ENCODE results near the gene GPR157. TPM values are rescaled to one million over a fixed set of nuclear protein-coding genes. Genes with fewer than 3 reads are reported as not detected.
A peak's percentile ranks its signal among the peaks of the same experiment; 100 is the strongest.

GPR157 gene
- total RNA-seq, 1 donor from 2014 or later, result 19.4 TPM

DNA sequence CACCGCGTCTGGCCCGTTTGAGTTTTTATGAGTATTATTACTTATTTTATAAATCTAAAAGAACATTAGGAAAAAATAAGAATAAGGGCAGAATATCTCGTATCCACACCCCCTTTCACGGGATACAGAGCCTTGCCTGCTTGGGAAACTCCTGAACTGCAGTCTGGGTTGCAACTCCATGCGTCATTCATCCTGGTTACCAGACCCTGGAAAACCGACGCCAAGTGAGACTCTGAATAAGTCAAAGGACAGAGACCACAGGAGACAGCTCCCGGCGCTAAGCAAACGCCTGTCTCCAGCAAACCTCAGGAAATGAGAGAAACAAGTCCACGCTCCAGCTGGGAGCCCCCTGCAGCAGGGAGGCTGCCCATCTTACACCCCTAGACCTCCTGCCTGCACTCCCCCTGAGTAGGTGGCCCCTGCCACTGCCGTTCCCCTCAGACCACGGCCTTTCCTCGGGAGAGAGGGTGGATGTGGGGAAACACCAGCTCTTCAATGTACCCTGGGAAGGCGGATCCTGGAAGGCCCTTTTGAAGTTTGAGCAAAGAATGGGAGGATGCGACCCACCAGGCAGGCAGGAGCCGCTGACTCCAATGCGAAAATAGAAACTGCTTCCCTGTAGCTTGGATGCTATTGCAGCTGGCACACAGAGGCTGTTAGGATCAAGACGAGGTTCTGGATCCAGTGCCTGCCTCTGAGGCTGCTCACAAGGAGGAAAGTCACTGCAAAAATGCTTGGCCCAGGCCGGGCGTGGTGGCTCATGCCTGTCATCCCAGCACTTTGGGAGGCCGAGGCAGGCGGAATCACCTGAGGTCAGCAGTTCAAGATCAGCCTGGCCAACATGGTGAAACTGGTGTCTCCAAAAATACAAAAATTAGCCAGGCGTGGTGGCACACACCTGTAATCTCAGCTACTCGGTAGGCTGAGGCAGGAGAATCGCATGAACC, 37.7 kb upstream of the GPR157 start:
- H3K9me3 ChIP-seq, result no peaks in the 10 kb centered on the region
- H3K4me1 ChIP-seq, result peaks cover 41% of the 10 kb centered on the region
- no peaks in the 10 kb centered on the region for H3K36me3 ChIP-seq
- TF ChIP-seq, protein P1, sequence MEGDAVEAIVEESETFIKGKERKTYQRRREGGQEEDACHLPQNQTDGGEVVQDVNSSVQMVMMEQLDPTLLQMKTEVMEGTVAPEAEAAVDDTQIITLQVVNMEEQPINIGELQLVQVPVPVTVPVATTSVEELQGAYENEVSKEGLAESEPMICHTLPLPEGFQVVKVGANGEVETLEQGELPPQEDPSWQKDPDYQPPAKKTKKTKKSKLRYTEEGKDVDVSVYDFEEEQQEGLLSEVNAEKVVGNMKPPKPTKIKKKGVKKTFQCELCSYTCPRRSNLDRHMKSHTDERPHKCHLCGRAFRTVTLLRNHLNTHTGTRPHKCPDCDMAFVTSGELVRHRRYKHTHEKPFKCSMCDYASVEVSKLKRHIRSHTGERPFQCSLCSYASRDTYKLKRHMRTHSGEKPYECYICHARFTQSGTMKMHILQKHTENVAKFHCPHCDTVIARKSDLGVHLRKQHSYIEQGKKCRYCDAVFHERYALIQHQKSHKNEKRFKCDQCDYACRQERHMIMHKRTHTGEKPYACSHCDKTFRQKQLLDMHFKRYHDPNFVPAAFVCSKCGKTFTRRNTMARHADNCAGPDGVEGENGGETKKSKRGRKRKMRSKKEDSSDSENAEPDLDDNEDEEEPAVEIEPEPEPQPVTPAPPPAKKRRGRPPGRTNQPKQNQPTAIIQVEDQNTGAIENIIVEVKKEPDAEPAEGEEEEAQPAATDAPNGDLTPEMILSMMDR (IDR thresholded peaks at IDR 0.05), result no peak
- no peak for TF ChIP-seq POLR2A (IDR thresholded peaks at IDR 0.05)
- no peak for TF ChIP-seq POLR2AphosphoS5 (IDR thresholded peaks at IDR 0.05; ENCODE audit: insufficient read depth in 1 of 2, low read depth in 1 of 2)
- H3K27me3 ChIP-seq, result no peaks in the 10 kb centered on the region
- H3K4me3 ChIP-seq, result no peak overlapping the region
- no peak for DNase-seq (ENCODE audit: extremely low spot score in 2 of 2)
- peak overlapping the region; percentile 36 for H3K27ac ChIP-seq
- intact Hi-C loops (cut with DNase I), result no loop called here

DNA sequence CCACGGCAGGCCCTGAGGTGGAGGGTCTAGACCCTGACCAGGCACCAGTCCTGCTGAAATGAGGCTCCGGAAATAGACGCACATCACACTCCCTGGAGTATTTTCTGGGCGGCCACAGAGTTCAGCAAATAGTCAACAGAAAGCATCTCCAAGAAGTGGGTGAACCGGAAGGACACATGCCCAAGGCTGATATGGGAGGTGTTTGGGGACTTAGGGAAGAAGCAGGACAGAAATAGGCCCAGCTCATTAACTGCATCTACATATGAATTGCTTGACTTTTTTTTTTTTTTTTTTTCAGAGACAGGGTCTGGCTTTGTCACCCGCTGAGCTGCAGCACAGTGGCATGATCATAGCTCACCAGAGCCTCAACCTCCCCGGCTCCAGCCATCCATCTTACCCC, 36.5 kb upstream of the GPR157 start:
- Histone ChIP-seq H3K27me3 (no peaks in the 10 kb centered on the region), H3K36me3 (no peaks in the 10 kb centered on the region), H3K4me1 (peaks cover 48% of the 10 kb centered on the region), H3K4me3 (no peak overlapping the region), H3K9me3 (no peaks in the 10 kb centered on the region), H3K27ac (peak overlapping the region; percentile 94)
- TF ChIP-seq POLR2AphosphoS5 (IDR thresholded peaks at IDR 0.05; ENCODE audit: insufficient read depth in 1 of 2, low read depth in 1 of 2) (no peak), POLR2A (IDR thresholded peaks at IDR 0.05) (no peak)
- TF ChIP-seq, protein P1 (IDR thresholded peaks at IDR 0.05), result no peak
- intact Hi-C loops (cut with DNase I), result no loop called here
- DNase-seq (ENCODE audit: extremely low spot score in 2 of 2), result no peak

DNA sequence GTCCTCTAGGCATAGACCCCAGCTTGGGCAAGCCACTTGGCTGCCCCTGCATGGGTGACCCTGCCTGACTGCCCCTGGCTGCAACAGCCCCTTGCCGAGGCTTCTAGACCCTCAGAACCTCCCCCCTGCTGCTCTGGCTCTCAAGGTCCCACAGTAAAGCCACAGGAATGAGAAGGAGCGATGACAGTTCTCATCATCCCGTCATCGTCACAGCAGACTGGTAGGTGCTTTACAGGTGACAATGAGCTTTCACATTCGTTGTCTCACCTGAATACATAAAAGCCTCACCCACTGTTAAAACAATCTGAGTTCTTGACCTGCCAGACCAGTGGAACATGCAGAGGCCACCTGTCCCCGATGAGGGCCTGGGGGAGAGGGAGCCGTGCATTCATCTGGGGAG, 36.0 kb upstream of the GPR157 start:
- H3K9me3 ChIP-seq, result no peaks in the 10 kb centered on the region
- H3K4me3 ChIP-seq, result no peak overlapping the region
- DNase-seq (ENCODE audit: extremely low spot score in 2 of 2), result no peak
- no peaks in the 10 kb centered on the region for H3K36me3 ChIP-seq
- peak overlapping the region; percentile 94 for H3K27ac ChIP-seq
- peaks cover 48% of the 10 kb centered on the region for H3K4me1 ChIP-seq
- TF ChIP-seq POLR2AphosphoS5 (IDR thresholded peaks at IDR 0.05; ENCODE audit: insufficient read depth in 1 of 2, low read depth in 1 of 2) (no peak), POLR2A (IDR thresholded peaks at IDR 0.05) (no peak)
- TF ChIP-seq, protein P1 (IDR thresholded peaks at IDR 0.05), result no peak
- intact Hi-C loops (cut with DNase I), result no loop called here
- H3K27me3 ChIP-seq, result no peaks in the 10 kb centered on the region

DNA sequence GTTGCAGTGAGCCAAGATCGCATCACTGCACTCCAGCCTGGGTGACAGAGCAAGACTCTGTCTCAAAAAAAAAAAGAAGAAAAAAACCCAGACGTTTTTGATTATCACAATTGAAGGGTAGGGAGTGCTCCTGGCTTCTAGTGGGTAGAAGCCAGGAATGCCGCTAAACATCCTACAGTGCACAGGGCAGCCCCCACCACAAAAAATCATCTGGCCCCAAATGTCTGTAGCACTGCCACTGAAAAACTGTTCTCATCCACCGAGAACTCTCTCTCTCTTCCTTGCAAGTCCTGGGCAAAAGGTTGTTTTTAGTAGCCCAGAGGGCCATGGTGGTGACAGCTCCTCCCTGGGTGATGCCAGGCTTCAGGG, 35.6 kb upstream of the GPR157 start:
- Histone ChIP-seq H3K27me3 (no peaks in the 10 kb centered on the region), H3K36me3 (no peaks in the 10 kb centered on the region), H3K4me1 (peaks cover 48% of the 10 kb centered on the region), H3K4me3 (no peak overlapping the region), H3K9me3 (no peaks in the 10 kb centered on the region), H3K27ac (peak overlapping the region; percentile 94)
- intact Hi-C loops (cut with DNase I), result no loop called here
- no peak for DNase-seq (ENCODE audit: extremely low spot score in 2 of 2)
- TF ChIP-seq POLR2AphosphoS5 (IDR thresholded peaks at IDR 0.05; ENCODE audit: insufficient read depth in 1 of 2, low read depth in 1 of 2), result no peak

DNA sequence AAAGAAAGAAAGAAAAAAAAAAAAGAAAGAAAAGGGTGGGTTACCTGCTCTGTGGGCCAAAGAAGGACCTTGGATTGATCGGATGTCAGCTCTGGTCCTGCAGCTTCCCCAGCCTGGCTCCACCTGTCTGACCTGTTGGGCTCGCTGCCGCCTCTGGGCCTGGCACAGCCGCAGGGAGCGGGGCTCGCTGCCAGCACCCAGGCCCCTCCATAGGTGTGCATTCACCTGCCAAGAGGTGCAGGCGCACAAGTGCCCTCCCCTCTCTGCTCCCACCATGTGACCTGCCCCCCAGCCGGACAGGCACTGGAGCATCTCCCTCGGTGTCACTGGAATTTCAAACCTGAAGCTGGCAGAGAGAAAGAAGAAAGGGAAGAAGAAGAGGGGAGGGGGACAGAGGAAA, 33.1 kb upstream of the GPR157 start:
- no peak for DNase-seq (ENCODE audit: extremely low spot score in 2 of 2)
- intact Hi-C loops (cut with DNase I), result no loop called here
- H3K4me1 ChIP-seq, result peaks cover 48% of the 10 kb centered on the region
- no peak for TF ChIP-seq POLR2AphosphoS5 (IDR thresholded peaks at IDR 0.05; ENCODE audit: insufficient read depth in 1 of 2, low read depth in 1 of 2)
- no peak for TF ChIP-seq POLR2A (IDR thresholded peaks at IDR 0.05)
- TF ChIP-seq, protein P1 (IDR thresholded peaks at IDR 0.05), result no peak
- peak overlapping the region; percentile 94 for H3K27ac ChIP-seq
- no peak overlapping the region for H3K4me3 ChIP-seq
- no peaks in the 10 kb centered on the region for H3K9me3 ChIP-seq
- H3K36me3 ChIP-seq, result no peaks in the 10 kb centered on the region
- H3K27me3 ChIP-seq, result no peaks in the 10 kb centered on the region

All from vagina (tissue), 2 donors.